ENCODE measurements around the gene RERE. TPM values are rescaled to one million over a fixed set of nuclear protein-coding genes. Genes with fewer than 3 reads are reported as not detected.

The RERE gene
- total RNA-seq, 2 experiments from 2014 or later: 73.1 to 211 TPM

- intact Hi-C loops (cut with micrococcal nuclease; ENCODE audit: unreplicated experiment): loop anchor here (5.0 kb wide), 1 partner anchor 107 kb away; no protein-coding TSS in a partner anchor
- Histone ChIP-seq H2AFZ (ENCODE audit: low read length) (no peak overlapping the region), H3K9me2 (ENCODE audit: insufficient read depth, low read length) (no peaks in the 10 kb centered on the region), H3K4me3 (ENCODE audit: low read depth, low read length, poor library complexity, severe bottlenecking) (no peak overlapping the region), H4K20me1 (ENCODE audit: insufficient read depth, low read length) (peaks cover 9% of the 10 kb centered on the region; the same call in 1 of the 2 replicates), H3K9me3 (ENCODE audit: low read length) (no peaks in the 10 kb centered on the region), H3K79me2 (ENCODE audit: insufficient read depth, low read depth, low read length) (peaks cover 27% of the 10 kb centered on the region; the same call in 1 of the 2 replicates), H3K4me1 (ENCODE audit: insufficient read depth, low read length, poor library complexity, severe bottlenecking) (peaks cover 23% of the 10 kb centered on the region), H3K27ac (ENCODE audit: low read depth, low read length, poor library complexity, severe bottlenecking) (no peak overlapping the region), H3K4me2 (ENCODE audit: low read length) (no peak overlapping the region), H3K36me3 (ENCODE audit: insufficient read depth, low read length) (no peaks in the 10 kb centered on the region)
- ChIA-PET CTCF (ENCODE audit: unreplicated experiment) (interaction anchor here (0.7 kb wide), 1 partner anchor 10 kb away, joined by 3 read pairs; no protein-coding TSS in a partner anchor), POLR2A (interaction anchor here (0.5 to 0.6 kb wide), 2 partner anchors 18 to 465 kb away, joined by 3 read pairs; no protein-coding TSS in a partner anchor)
- no TSS peak for BruUV-seq (replicated peaks)
- DNase-seq (ENCODE audit: low spot score): no peak
- no peak for TF ChIP-seq EZH2phosphoT487 (IDR thresholded peaks at IDR 0.05; ENCODE audit: borderline replicate concordance, low read depth, low read length)
- TF ChIP-seq CTCF (conservative IDR thresholded peaks at IDR 0.05; ENCODE audit: low read length): no peak
Measured at GRCh38 chr1:8669606-8670335, 147.7 kb downstream of the RERE start.

- Histone ChIP-seq H2AFZ (ENCODE audit: low read length) (no peak overlapping the region), H3K79me2 (ENCODE audit: insufficient read depth, low read depth, low read length) (peaks cover 22% of the 10 kb centered on the region; the same call in 1 of the 2 replicates), H3K36me3 (ENCODE audit: insufficient read depth, low read length) (no peaks in the 10 kb centered on the region), H4K20me1 (ENCODE audit: insufficient read depth, low read length) (peaks cover 9% of the 10 kb centered on the region; the same call in 1 of the 2 replicates), H3K27ac (ENCODE audit: low read depth, low read length, poor library complexity, severe bottlenecking) (no peak overlapping the region), H3K4me3 (ENCODE audit: low read depth, low read length, poor library complexity, severe bottlenecking) (no peak overlapping the region), H3K4me1 (ENCODE audit: insufficient read depth, low read length, poor library complexity, severe bottlenecking) (peaks cover 23% of the 10 kb centered on the region), H3K4me2 (ENCODE audit: low read length) (no peak overlapping the region), H3K9me3 (ENCODE audit: low read length) (no peaks in the 10 kb centered on the region), H3K9me2 (ENCODE audit: insufficient read depth, low read length) (no peaks in the 10 kb centered on the region)
- BruUV-seq (replicated peaks): no TSS peak
- intact Hi-C loops (cut with micrococcal nuclease; ENCODE audit: unreplicated experiment): no loop called here
- ChIA-PET CTCF (ENCODE audit: unreplicated experiment) (no interaction called here), POLR2A (interaction anchor here (0.8 kb wide), 1 partner anchor 81 kb away, joined by 3 read pairs; no protein-coding TSS in a partner anchor)
- TF ChIP-seq CTCF (conservative IDR thresholded peaks at IDR 0.05; ENCODE audit: low read length) (no peak), EZH2phosphoT487 (IDR thresholded peaks at IDR 0.05; ENCODE audit: borderline replicate concordance, low read depth, low read length) (no peak)
- DNase-seq (ENCODE audit: low spot score): no peak
Measured at GRCh38 chr1:8667869-8668594, 149.4 kb downstream of the RERE start.

All from OCI-LY7 (cell line).